Gastroesophageal sphincter (tissue), 4 donors: ENCODE measurements around the gene DCAF4L1. TPM values are rescaled to one million over a fixed set of nuclear protein-coding genes. Genes with fewer than 3 reads are reported as not detected.

ENCODE experiments used
- ATAC-seq: fragments of 150-250 bp; one replicate; pipeline ENCODE4 v1.9.1; 2016; ENCODE audit warnings: mild to moderate bottlenecking, moderate library complexity
- H3K27ac ChIP-seq, 4 donors: fragments of 200-600 bp; sonication (generic) in 3 of 4; 1 replicate in 3 of 4; 2 replicates in 1 of 4; pipeline ENCODE4 v1.5.1; 2016 to 2019
- H3K27me3 ChIP-seq: fragments of 200-600 bp; sonication (generic); one replicate; pipeline ENCODE4 v1.5.1; 2019
- H3K36me3 ChIP-seq, 2 donors: fragments of 200-600 bp; sonication (generic); one replicate each; pipeline ENCODE4 v1.5.1; 2019; ENCODE audit warnings: control low read depth in 1 of 2
- H3K4me1 ChIP-seq, 3 donors: fragments of 200-600 bp; sonication (generic); 1 replicate in 2 of 3; 2 replicates in 1 of 3; pipeline ENCODE4 v1.5.1; 2016 to 2019; ENCODE audit warnings: control low read depth in 2 of 3
- H3K4me3 ChIP-seq, 2 donors: fragments of 200-600 bp; sonication (generic); one replicate each; pipeline ENCODE4 v1.5.1; 2019; ENCODE audit warnings: mild to moderate bottlenecking in 1 of 2, moderate library complexity in 1 of 2
- H3K9me3 ChIP-seq, 3 donors: fragments of 200-600 bp; sonication (generic); one replicate each; pipeline ENCODE4 v1.5.1; 2017 to 2019; ENCODE audit warnings: control low read depth in 2 of 3
- CTCF ChIP-seq, 4 experiments: fragments of 200-600 bp in 2 of 4; fragments of 450-650 bp in 2 of 4; sonication (generic) in 1 of 4; IDR thresholded peaks; one replicate each; pipeline ENCODE4 v1.5.1; 2017 to 2019; ENCODE audit warnings: antibody characterized with exemption in 4 of 4, mild to moderate bottlenecking in 2 of 4, moderate library complexity in 2 of 4
- EP300 ChIP-seq: sonication (generic); formaldehyde crosslinking; IDR thresholded peaks from one replicate; pipeline ENCODE4 v1.6.1; 2017; ENCODE audit warnings: antibody characterized with exemption, mild to moderate bottlenecking
- POLR2A ChIP-seq, 2 donors: fragments of 450-650 bp; IDR thresholded peaks; one replicate each; pipeline ENCODE4 v1.6.1; 2017; ENCODE audit warnings: antibody characterized with exemption in 2 of 2, mild to moderate bottlenecking in 2 of 2, moderate library complexity in 1 of 2
- POLR2AphosphoS5 ChIP-seq: sonication (generic); formaldehyde crosslinking; IDR thresholded peaks from one replicate; pipeline ENCODE4 v1.6.1; 2017; ENCODE audit warnings: antibody characterized with exemption
- WGBS, 2 donors: methylation state at CpG; one replicate each; pipeline ENCODE4 v1.1.5; 2018; ENCODE audit warnings: low coverage in 1 of 2; 5-methylcytosine and 5-hydroxymethylcytosine counted together
- total RNA-seq, 4 donors: library from RNA; depleted of rRNA; stranded (reverse); fragments of >200 nt; gene quantifications; one replicate each; pipeline ENCODE4 v1.1.0, GENCODE V29; 2016

Gene DCAF4L1
- total RNA-seq, 4 donors from 2014 or later = 0.12 to 0.47 (median 0.13) TPM; not detected in 1

GRCh38 chr4:41935652-41936021, 45.9 kb upstream of the DCAF4L1 start:
- TF ChIP-seq POLR2AphosphoS5 (no peak), CTCF (IDR thresholded peaks at IDR 0.05) (no peak), EP300 (no peak), POLR2A (IDR thresholded peaks at IDR 0.05) (no peak)
- H3K27me3 ChIP-seq = no peaks in the 10 kb centered on the region
- no peak for ATAC-seq
- 0 to 2% methylated on average over 8 to 12 of the region's 12 CpGs for WGBS, 2 donors
- H3K27ac ChIP-seq = peak overlapping the region in 3 of 4 donors; percentile 82 to 88 (median 84)
- no peaks in the 10 kb centered on the region for H3K9me3 ChIP-seq
- peaks cover 0 to 19% of the 10 kb centered on the region in 2 donors for H3K36me3 ChIP-seq
- peaks cover 8 to 31% (median 8%) of the 10 kb centered on the region in 3 donors for H3K4me1 ChIP-seq
- H3K4me3 ChIP-seq = peak overlapping the region; percentile 82 to 86

- peaks cover 8 to 31% (median 8%) of the 10 kb centered on the region in 3 donors for H3K4me1 ChIP-seq
- no peak for ATAC-seq
- no peak overlapping the region for H3K4me3 ChIP-seq
- no peaks in the 10 kb centered on the region for H3K9me3 ChIP-seq
- no peak for TF ChIP-seq POLR2AphosphoS5
- TF ChIP-seq CTCF (IDR thresholded peaks at IDR 0.05) = no peak
- TF ChIP-seq EP300 = no peak
- TF ChIP-seq POLR2A (IDR thresholded peaks at IDR 0.05) = no peak
- H3K27ac ChIP-seq = no peak overlapping the region
- no peaks in the 10 kb centered on the region for H3K27me3 ChIP-seq
- 52 to 59% methylated on average over 3 of the region's 3 CpGs for WGBS, 2 donors
- H3K36me3 ChIP-seq = peaks cover 0 to 36% of the 10 kb centered on the region in 2 donors
Measured at GRCh38 chr4:41939016-41939626, 42.4 kb upstream of the DCAF4L1 start.

GRCh38 chr4:41940834-41941233, 40.7 kb upstream of the DCAF4L1 start:
- ATAC-seq = no peak
- Histone ChIP-seq H3K36me3 (peaks cover 0 to 49% of the 10 kb centered on the region in 2 donors), H3K9me3 (no peaks in the 10 kb centered on the region), H3K4me1 (peaks cover 8 to 22% (median 8%) of the 10 kb centered on the region in 3 donors), H3K4me3 (no peak overlapping the region), H3K27me3 (no peaks in the 10 kb centered on the region), H3K27ac (no peak overlapping the region)
- TF ChIP-seq POLR2A (IDR thresholded peaks at IDR 0.05) (no peak), CTCF (IDR thresholded peaks at IDR 0.05) (no peak), POLR2AphosphoS5 (no peak), EP300 (no peak)

GRCh38 chr4:41943506-41943905, 38.0 kb upstream of the DCAF4L1 start:
- no peak for ATAC-seq
- Histone ChIP-seq H3K36me3 (peaks cover 0 to 69% of the 10 kb centered on the region in 2 donors), H3K27ac (no peak overlapping the region), H3K4me3 (no peak overlapping the region), H3K27me3 (no peaks in the 10 kb centered on the region), H3K4me1 (no peaks in the 10 kb centered on the region), H3K9me3 (no peaks in the 10 kb centered on the region)
- 62 to 92% methylated on average over 2 of the region's 2 CpGs for WGBS, 2 donors
- no peak for TF ChIP-seq EP300
- no peak for TF ChIP-seq POLR2A (IDR thresholded peaks at IDR 0.05)
- no peak for TF ChIP-seq CTCF (IDR thresholded peaks at IDR 0.05)
- no peak for TF ChIP-seq POLR2AphosphoS5

GRCh38 chr4:41944089-41944488, 37.5 kb upstream of the DCAF4L1 start:
- Histone ChIP-seq H3K4me3 (no peak overlapping the region), H3K36me3 (peaks cover 0 to 66% of the 10 kb centered on the region in 2 donors), H3K27me3 (no peaks in the 10 kb centered on the region), H3K9me3 (no peaks in the 10 kb centered on the region), H3K4me1 (no peaks in the 10 kb centered on the region), H3K27ac (no peak overlapping the region)
- TF ChIP-seq EP300 (no peak), CTCF (IDR thresholded peaks at IDR 0.05) (no peak), POLR2A (IDR thresholded peaks at IDR 0.05) (no peak), POLR2AphosphoS5 (no peak)
- ATAC-seq = no peak
